GM19395 (cell line): Measurements from ENCODE around the gene TMEM151A.
"Not testable (repeated sequence)": the region's sequence is repeated elsewhere in the genome, so short reads cannot be mapped to it uniquely, and the experiment has no call there.

Experiments used
- ATAC-seq: cut with Tn5 transposase; IDR thresholded peaks from one replicate; pipeline ENCODE4 v1.9.1; 2021; ENCODE audit warnings: mild to moderate bottlenecking, moderate library complexity; ENCODE audit not compliant: unreplicated experiment

The TMEM151A gene

GRCh38 chr11:66267039-66267378, 24.7 kb upstream of the TMEM151A start:
- ATAC-seq: no peak

- ATAC-seq: peak; percentile 44
Observed at GRCh38 chr11:66267379-66268243, 24.1 kb upstream of the TMEM151A start.

GRCh38 chr11:66268244-66268951, 23.3 kb upstream of the TMEM151A start, which contains the start of gene RAB1B:
TSS of gene RAB1B (plus strand) at chr11:66268639. CDS start at chr11:66268680, 41 bp downstream.
- peak; percentile 74 for ATAC-seq

GRCh38 chr11:66268952-66269905, 22.5 kb upstream of the TMEM151A start:
- no peak for ATAC-seq

- no peak for ATAC-seq
Observed at GRCh38 chr11:66271816-66272215, 19.9 kb upstream of the TMEM151A start.

- no peak for ATAC-seq
Observed at GRCh38 chr11:66272596-66272995, 19.1 kb upstream of the TMEM151A start.

GRCh38 chr11:66274219-66274618, 17.5 kb upstream of the TMEM151A start:
- no peak for ATAC-seq

GRCh38 chr11:66275396-66275795, 16.3 kb upstream of the TMEM151A start:
- ATAC-seq: no peak

- ATAC-seq: no peak
Observed at GRCh38 chr11:66275984-66276612, 15.6 kb upstream of the TMEM151A start.

GRCh38 chr11:66276619-66277018, 15.1 kb upstream of the TMEM151A start:
- ATAC-seq: not testable (repeated sequence)

GRCh38 chr11:66277064-66277463, 14.6 kb upstream of the TMEM151A start:
- ATAC-seq: not testable (repeated sequence)

GRCh38 chr11:66277471-66278362, 14.0 kb upstream of the TMEM151A start, which contains the start of gene CNIH2:
TSS of gene CNIH2 (plus strand) at chr11:66278175. CDS start at chr11:66278457, 282 bp downstream.
- no peak for ATAC-seq

- no peak for ATAC-seq
Observed at GRCh38 chr11:66278363-66279091, 13.2 kb upstream of the TMEM151A start.

GRCh38 chr11:66279092-66279734, 12.5 kb upstream of the TMEM151A start:
- ATAC-seq: no peak

- ATAC-seq: no peak
Observed at GRCh38 chr11:66280428-66280827, 11.3 kb upstream of the TMEM151A start.

- no peak for ATAC-seq
Observed at GRCh38 chr11:66281001-66281400, 10.7 kb upstream of the TMEM151A start.

GRCh38 chr11:66281776-66282467, 9.8 kb upstream of the TMEM151A start:
- no peak for ATAC-seq
